NB4 (cell line): ENCODE data around the gene TNS2.

ENCODE experiments used
- MYC ChIP-seq: IDR thresholded peaks from 2 replicates; pipeline ENCODE4 v1.6.1; 2011; ENCODE audit warnings: low read depth, low read length
- POLR2A ChIP-seq: IDR thresholded peaks from 2 replicates; pipeline ENCODE4 v1.6.1; 2011; ENCODE audit warnings: mild to moderate bottlenecking; ENCODE audit not compliant: insufficient read length; ENCODE audit errors: extremely low read depth
- TF ChIP-seq, protein P1 (sequence below): IDR thresholded peaks from one replicate; pipeline ENCODE4 v1.5.1; 2012; ENCODE audit warnings: low read depth, low read length

DNA sequence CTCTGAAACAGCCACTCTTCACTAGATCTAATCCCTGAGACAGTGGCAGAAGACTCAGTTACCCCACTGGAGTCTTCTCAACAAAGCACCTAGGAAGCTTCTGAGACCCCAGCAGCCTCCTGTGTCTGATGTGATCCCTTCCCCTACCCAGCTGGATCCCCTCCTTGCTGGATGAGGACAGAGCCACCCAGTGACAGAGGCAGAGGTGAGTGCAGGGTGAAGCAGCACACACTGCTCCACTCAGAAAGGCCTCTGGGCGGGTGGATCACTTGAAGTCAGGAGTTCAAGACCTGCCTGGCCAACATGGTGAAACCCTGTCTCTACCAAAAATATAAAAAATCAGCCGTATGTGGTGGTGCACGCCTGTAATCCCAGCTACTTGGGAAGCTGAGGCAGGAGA, 26.6 kb downstream of the TNS2 start:
- TF ChIP-seq POLR2A (no peak), MYC (no peak)
- TF ChIP-seq, protein P1, sequence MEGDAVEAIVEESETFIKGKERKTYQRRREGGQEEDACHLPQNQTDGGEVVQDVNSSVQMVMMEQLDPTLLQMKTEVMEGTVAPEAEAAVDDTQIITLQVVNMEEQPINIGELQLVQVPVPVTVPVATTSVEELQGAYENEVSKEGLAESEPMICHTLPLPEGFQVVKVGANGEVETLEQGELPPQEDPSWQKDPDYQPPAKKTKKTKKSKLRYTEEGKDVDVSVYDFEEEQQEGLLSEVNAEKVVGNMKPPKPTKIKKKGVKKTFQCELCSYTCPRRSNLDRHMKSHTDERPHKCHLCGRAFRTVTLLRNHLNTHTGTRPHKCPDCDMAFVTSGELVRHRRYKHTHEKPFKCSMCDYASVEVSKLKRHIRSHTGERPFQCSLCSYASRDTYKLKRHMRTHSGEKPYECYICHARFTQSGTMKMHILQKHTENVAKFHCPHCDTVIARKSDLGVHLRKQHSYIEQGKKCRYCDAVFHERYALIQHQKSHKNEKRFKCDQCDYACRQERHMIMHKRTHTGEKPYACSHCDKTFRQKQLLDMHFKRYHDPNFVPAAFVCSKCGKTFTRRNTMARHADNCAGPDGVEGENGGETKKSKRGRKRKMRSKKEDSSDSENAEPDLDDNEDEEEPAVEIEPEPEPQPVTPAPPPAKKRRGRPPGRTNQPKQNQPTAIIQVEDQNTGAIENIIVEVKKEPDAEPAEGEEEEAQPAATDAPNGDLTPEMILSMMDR, result no peak
